Stimulated activated naive B cell treated with anti-CD40 and anti-IgM and Interleukin-4, amounts not matched to agents 10 μg/mL and 1 μg/mL and 100 μg/mL, for 72 hours (primary cell): ENCODE measurements around the gene TUBAL3.
"Not testable (repeated sequence)": the region's sequence is repeated elsewhere in the genome, so short reads cannot be mapped to it uniquely, and the experiment has no call there.

Experiments used
- ATAC-seq, 2 donors: fragments of 150-1000 bp; cut with Tn5 transposase; replicated peaks; 2 replicates each; pipeline ENCODE4 v1.10.0; 2021; ENCODE audit warnings: moderate library complexity in 1 of 2
- DNase-seq: peaks from one replicate; pipeline ENCODE4 v3.0.0; 2021
- H3K27ac Mint-ChIP-seq: one replicate; pipeline ENCODE4 v1.8.0; 2022; ENCODE audit warnings: mild to moderate bottlenecking, mixed read lengths
- H3K27me3 Mint-ChIP-seq, 2 donors: one replicate each; pipeline ENCODE4 v1.8.0; 2022; ENCODE audit warnings: mixed read lengths in 2 of 2
- H3K36me3 Mint-ChIP-seq, 2 donors: one replicate each; pipeline ENCODE4 v1.8.0; 2022; ENCODE audit warnings: mixed read lengths in 2 of 2, mild to moderate bottlenecking in 1 of 2
- H3K4me1 Mint-ChIP-seq, 2 donors: one replicate each; pipeline ENCODE4 v1.8.0; 2022; ENCODE audit warnings: mixed read lengths in 2 of 2, mild to moderate bottlenecking in 1 of 2
- H3K4me3 Mint-ChIP-seq, 2 donors: one replicate each; pipeline ENCODE4 v1.8.0; 2022; ENCODE audit warnings: mild to moderate bottlenecking in 2 of 2, mixed read lengths in 2 of 2, moderate library complexity in 1 of 2
- H3K9me3 Mint-ChIP-seq, 2 donors: one replicate each; pipeline ENCODE4 v1.8.0; 2022; ENCODE audit warnings: mixed read lengths in 2 of 2, mild to moderate bottlenecking in 1 of 2

TUBAL3 gene

DNA sequence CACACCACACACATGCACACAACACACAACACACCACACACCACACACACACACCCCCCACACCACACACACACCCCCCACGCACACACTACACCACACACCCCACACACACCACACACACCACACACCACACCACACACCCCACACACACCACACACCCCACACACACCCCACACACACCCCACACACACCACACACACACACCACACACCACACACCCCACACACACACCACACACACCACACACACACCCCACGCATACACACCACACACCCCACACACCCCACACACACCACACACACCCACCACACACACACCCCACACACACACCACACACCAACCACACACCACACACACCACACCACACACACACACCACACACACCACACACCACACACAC lies 23.4 kb downstream of the TUBAL3 start:
- H3K4me1 Mint-ChIP-seq = no peaks in the 10 kb centered on the region
- peaks cover 3 to 5% of the 10 kb centered on the region in 2 donors for H3K9me3 Mint-ChIP-seq
- ATAC-seq = no peak
- H3K4me3 Mint-ChIP-seq = no peak overlapping the region
- H3K27ac Mint-ChIP-seq = no peak overlapping the region
- no peaks in the 10 kb centered on the region for H3K36me3 Mint-ChIP-seq
- H3K27me3 Mint-ChIP-seq = peaks cover 2 to 16% of the 10 kb centered on the region in 2 donors
- DNase-seq = no peak

DNA sequence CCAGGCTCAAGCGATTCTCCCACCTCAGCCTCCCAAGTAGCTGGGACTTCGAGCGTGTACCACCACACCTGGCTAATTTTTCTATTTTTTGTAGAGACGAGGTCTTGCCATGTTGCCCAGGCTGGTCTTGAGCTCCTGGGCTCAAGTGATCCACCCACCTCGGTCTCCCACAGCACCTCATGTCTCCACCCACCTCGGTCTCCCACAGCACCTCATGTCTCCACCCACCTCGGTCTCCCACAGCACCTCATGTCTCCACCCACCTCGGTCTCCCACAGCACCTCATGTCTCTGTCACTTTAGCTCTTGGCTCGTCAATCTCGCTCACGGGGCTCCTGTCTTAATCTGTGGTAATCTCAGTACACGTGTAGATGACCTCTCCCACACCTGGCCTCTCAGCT lies 24.2 kb downstream of the TUBAL3 start:
- H3K9me3 Mint-ChIP-seq, H3K4me1 Mint-ChIP-seq, ATAC-seq, H3K4me3 Mint-ChIP-seq, H3K27ac Mint-ChIP-seq, H3K36me3 Mint-ChIP-seq, DNase-seq: not testable (repeated sequence)
- peaks cover 0 to 15% of the 10 kb centered on the region in 2 donors for H3K27me3 Mint-ChIP-seq

GRCh38 chr10:5379202-5379601 lies 25.4 kb downstream of the TUBAL3 start:
- peaks cover 11 to 23% of the 10 kb centered on the region in 2 donors for H3K27me3 Mint-ChIP-seq
- DNase-seq, ATAC-seq, H3K4me3 Mint-ChIP-seq, H3K9me3 Mint-ChIP-seq, H3K27ac Mint-ChIP-seq, H3K36me3 Mint-ChIP-seq, H3K4me1 Mint-ChIP-seq: not testable (repeated sequence)

- DNase-seq = no peak
- Mint-ChIP-seq H3K27me3 (peaks cover 17 to 20% of the 10 kb centered on the region in 2 donors), H3K4me1 (no peaks in the 10 kb centered on the region), H3K4me3 (no peak overlapping the region), H3K27ac (no peak overlapping the region), H3K9me3 (peaks cover 3 to 5% of the 10 kb centered on the region in 2 donors), H3K36me3 (no peaks in the 10 kb centered on the region)
- ATAC-seq = no peak
Observed at GRCh38 chr10:5376450-5376849, 28.2 kb downstream of the TUBAL3 start.

DNA sequence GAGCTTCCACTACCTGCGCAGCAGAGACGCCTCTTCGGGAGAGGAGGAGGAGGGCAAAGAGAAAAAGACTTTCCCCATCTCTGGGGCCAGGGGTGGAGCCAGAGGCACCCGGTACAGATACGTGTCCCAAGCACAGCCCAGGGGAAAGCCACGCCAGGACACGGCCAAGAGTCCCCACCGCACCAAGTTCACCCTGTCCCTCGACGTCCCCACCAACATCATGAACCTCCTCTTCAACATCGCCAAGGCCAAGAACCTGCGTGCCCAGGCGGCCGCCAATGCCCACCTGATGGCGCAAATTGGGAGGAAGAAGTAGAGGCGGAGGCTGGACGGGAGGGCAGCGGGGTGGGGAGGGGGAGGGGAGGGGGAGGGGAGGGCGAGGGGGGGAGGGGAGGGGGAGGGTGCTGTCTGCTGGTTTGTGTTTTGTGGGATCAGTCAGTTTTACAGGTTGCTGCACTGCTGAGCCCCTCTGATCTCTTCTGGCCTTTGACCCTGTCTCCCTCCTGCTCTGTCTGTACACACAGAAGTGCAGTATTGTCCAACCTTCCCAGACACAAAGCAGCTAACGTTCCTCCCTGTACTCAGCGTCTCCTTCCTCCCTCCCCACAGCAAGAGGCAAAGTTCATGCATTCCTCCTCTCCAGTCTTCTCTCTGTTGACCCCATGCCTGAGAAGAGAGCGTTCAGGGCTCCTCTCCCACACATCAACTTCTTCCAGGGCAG lies 30.6 kb downstream of the TUBAL3 start:
- ATAC-seq = no peak
- DNase-seq = no peak
- Mint-ChIP-seq H3K27me3 (peaks cover 17 to 20% of the 10 kb centered on the region in 2 donors), H3K4me1 (peaks cover 0 to 2% of the 10 kb centered on the region in 2 donors), H3K4me3 (no peak overlapping the region), H3K27ac (no peak overlapping the region), H3K36me3 (no peaks in the 10 kb centered on the region), H3K9me3 (peaks cover 5 to 14% of the 10 kb centered on the region in 2 donors)

DNA sequence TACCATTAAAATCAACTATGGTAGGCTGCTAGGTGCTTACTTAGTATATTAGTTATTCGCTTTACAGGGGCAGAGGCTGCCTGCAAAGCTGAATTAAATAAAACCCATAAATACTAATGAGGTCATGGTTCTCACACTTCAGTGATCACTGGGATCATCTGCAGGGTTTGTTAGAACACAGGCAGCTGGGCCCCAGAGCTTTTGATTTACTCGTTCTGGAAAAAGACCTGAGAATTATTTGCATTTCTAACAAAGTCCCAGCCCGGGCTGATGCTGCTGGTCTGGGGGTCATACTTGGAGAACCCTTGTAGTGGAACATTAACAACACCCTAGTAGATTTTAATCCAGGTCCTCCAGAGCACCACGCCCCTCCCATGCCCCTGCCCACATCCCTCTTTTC lies 31.3 kb downstream of the TUBAL3 start:
- no peak for ATAC-seq
- DNase-seq = no peak
- Mint-ChIP-seq H3K27ac (no peak overlapping the region), H3K9me3 (peaks cover 5 to 13% of the 10 kb centered on the region in 2 donors), H3K4me1 (peaks cover 0 to 2% of the 10 kb centered on the region in 2 donors), H3K4me3 (no peak overlapping the region), H3K27me3 (peaks cover 17 to 20% of the 10 kb centered on the region in 2 donors), H3K36me3 (no peaks in the 10 kb centered on the region)

GRCh38 chr10:5370493-5371352 lies 33.9 kb downstream of the TUBAL3 start:
- no peak overlapping the region for H3K4me3 Mint-ChIP-seq
- peaks cover 5 to 13% of the 10 kb centered on the region in 2 donors for H3K9me3 Mint-ChIP-seq
- H3K4me1 Mint-ChIP-seq = peaks cover 0 to 2% of the 10 kb centered on the region in 2 donors
- H3K27me3 Mint-ChIP-seq = peaks cover 19 to 22% of the 10 kb centered on the region in 2 donors
- no peak overlapping the region for H3K27ac Mint-ChIP-seq
- no peak for DNase-seq
- no peak for ATAC-seq
- no peaks in the 10 kb centered on the region for H3K36me3 Mint-ChIP-seq

- no peak overlapping the region for H3K27ac Mint-ChIP-seq
- no peak for DNase-seq
- H3K9me3 Mint-ChIP-seq = peaks cover 5 to 13% of the 10 kb centered on the region in 2 donors
- ATAC-seq = no peak
- no peak overlapping the region for H3K4me3 Mint-ChIP-seq
- H3K36me3 Mint-ChIP-seq = no peaks in the 10 kb centered on the region
- H3K4me1 Mint-ChIP-seq = peaks cover 0 to 2% of the 10 kb centered on the region in 2 donors
- peaks cover 11 to 16% of the 10 kb centered on the region in 2 donors for H3K27me3 Mint-ChIP-seq
Observed at GRCh38 chr10:5369362-5370158, 35.1 kb downstream of the TUBAL3 start.

DNA sequence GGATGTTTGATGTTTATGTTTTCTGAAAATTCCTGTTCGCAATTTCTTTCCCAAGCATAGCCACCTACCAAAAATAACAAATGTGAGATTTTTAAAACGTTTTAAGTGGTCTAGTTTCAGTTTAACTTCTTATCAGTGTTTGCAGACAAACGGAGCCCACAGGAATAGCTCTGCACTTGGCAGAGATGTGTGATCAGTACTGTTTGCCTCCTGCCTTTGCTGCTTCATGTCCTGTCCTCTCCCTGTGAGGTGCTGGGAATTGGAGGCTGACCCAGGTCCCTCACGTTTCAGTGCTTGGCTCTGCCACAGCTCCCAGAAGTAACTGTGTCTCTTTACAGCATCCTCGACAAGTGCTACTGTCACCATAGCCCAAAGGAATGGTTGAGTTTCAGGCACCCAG lies 38.7 kb downstream of the TUBAL3 start:
- DNase-seq (no peak), ATAC-seq (no peak)
- Mint-ChIP-seq H3K27me3 (peaks cover 11 to 18% of the 10 kb centered on the region in 2 donors), H3K4me1 (peaks cover 0 to under 1% of the 10 kb centered on the region in 2 donors), H3K9me3 (peaks cover 4 to 10% of the 10 kb centered on the region in 2 donors), H3K4me3 (no peak overlapping the region), H3K36me3 (no peaks in the 10 kb centered on the region), H3K27ac (no peak overlapping the region)

- no peaks in the 10 kb centered on the region for H3K4me1 Mint-ChIP-seq
- ATAC-seq (no peak), DNase-seq (no peak)
- H3K27ac Mint-ChIP-seq = no peak within 1 kb of the TSS
- H3K27me3 Mint-ChIP-seq = peaks cover 12 to 26% of the 10 kb centered on the region in 2 donors
- H3K9me3 Mint-ChIP-seq = peaks cover 0 to 5% of the 10 kb centered on the region in 2 donors
- no peaks in the 10 kb centered on the region for H3K36me3 Mint-ChIP-seq
- no peak within 1 kb of the TSS for H3K4me3 Mint-ChIP-seq
Observed at GRCh38 chr10:5364890-5365338, 39.7 kb downstream of the TUBAL3 start, which contains the start of gene UCN3. Gene UCN3, plus strand, starts transcription at chr10:5364966. Its CDS starts 8,755 bp downstream, at chr10:5373721.

GRCh38 chr10:5364374-5364773 lies 40.3 kb downstream of the TUBAL3 start:
- ATAC-seq (no peak), DNase-seq (no peak)
- no peaks in the 10 kb centered on the region for H3K36me3 Mint-ChIP-seq
- no peaks in the 10 kb centered on the region for H3K9me3 Mint-ChIP-seq
- H3K27ac Mint-ChIP-seq = no peak overlapping the region
- no peak overlapping the region for H3K4me3 Mint-ChIP-seq
- peaks cover 17 to 31% of the 10 kb centered on the region in 2 donors for H3K27me3 Mint-ChIP-seq
- H3K4me1 Mint-ChIP-seq = no peaks in the 10 kb centered on the region

DNA sequence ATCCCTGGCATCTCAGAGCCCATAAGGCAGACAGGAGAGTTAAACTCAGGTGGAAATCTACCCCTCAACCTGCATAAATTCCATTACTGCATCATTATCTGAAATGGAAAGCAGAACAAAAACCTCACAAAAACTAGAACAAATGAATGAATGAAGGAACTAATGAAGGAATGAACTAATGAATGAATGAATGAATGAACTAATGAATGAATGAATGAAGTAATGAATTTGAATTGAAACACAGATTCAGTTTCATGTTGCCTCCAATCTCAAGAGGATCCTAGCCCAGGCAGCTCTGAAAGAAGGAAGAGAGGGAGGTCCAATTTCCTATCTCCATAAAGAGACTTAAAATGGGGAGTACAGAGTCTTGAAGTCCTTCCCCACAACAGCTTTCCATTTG lies 41.8 kb downstream of the TUBAL3 start:
- H3K36me3 Mint-ChIP-seq = no peaks in the 10 kb centered on the region
- DNase-seq = no peak
- ATAC-seq = no peak
- no peak overlapping the region for H3K4me3 Mint-ChIP-seq
- H3K27me3 Mint-ChIP-seq = peaks cover 22 to 36% of the 10 kb centered on the region in 2 donors
- no peak overlapping the region for H3K27ac Mint-ChIP-seq
- no peaks in the 10 kb centered on the region for H3K9me3 Mint-ChIP-seq
- H3K4me1 Mint-ChIP-seq = no peaks in the 10 kb centered on the region

- H3K4me3 Mint-ChIP-seq = no peak overlapping the region
- H3K9me3 Mint-ChIP-seq = peaks cover 0 to 1% of the 10 kb centered on the region in 2 donors
- no peak for DNase-seq
- ATAC-seq = no peak
- no peaks in the 10 kb centered on the region for H3K4me1 Mint-ChIP-seq
- H3K36me3 Mint-ChIP-seq = no peaks in the 10 kb centered on the region
- no peak overlapping the region for H3K27ac Mint-ChIP-seq
- peaks cover 22 to 31% of the 10 kb centered on the region in 2 donors for H3K27me3 Mint-ChIP-seq
Observed at GRCh38 chr10:5361966-5362365, 42.7 kb downstream of the TUBAL3 start.
